Naive thymus-derived CD4-positive, alpha-beta T cell (primary cell): ENCODE results near the gene SHANK2. TPM values are rescaled to one million over a fixed set of nuclear protein-coding genes. Genes with fewer than 3 reads are reported as not detected.

Experiments
- ATAC-seq: fragments of 150-1000 bp; cut with Tn5 transposase; 2 replicates; pipeline ENCODE4 v1.10.0; 2021; ENCODE audit warnings: mild to moderate bottlenecking, moderate library complexity
- CTCF ChIA-PET: fragments of 350-600 bp; sonication (Branson Sonifier 250); formaldehyde crosslinking; loops from one replicate; lab custom pipeline; 2021; ENCODE audit warnings: antibody characterized with exemption; lab: Charles Lee
- POLR2A ChIA-PET: fragments of 350-600 bp; sonication (Branson Sonifier 250); formaldehyde crosslinking; loops from one replicate; lab custom pipeline; 2021; ENCODE audit warnings: antibody characterized with exemption, inconsistent platforms; lab: Charles Lee
- DNase-seq, 9 donors: peaks; one replicate each; pipeline versions ENCODE4 v3.0.0 to v3.0.0-alpha.2; 2020 to 2022; ENCODE audit warnings: mixed read lengths in 1 of 9
- H3K27ac ChIP-seq: one replicate; pipeline ENCODE4 v1.7.0; 2013; ENCODE audit warnings: mild to moderate bottlenecking, low read depth, low read length, moderate library complexity
- H3K27me3 ChIP-seq, 2 donors: one replicate each; pipeline ENCODE4 v1.7.0; 2013; ENCODE audit warnings: low read length in 2 of 2, mild to moderate bottlenecking in 2 of 2, moderate library complexity in 2 of 2; ENCODE audit not compliant: control insufficient read depth in 2 of 2, insufficient read depth in 2 of 2
- H3K36me3 ChIP-seq, 3 experiments: 1 replicate in 2 of 3; 2 replicates in 1 of 3; pipeline ENCODE4 v1.7.0; 2013; ENCODE audit warnings: low read length in 3 of 3, mild to moderate bottlenecking in 3 of 3, moderate library complexity in 1 of 3; ENCODE audit not compliant: insufficient read depth in 3 of 3, control insufficient read depth in 2 of 3
- H3K4me1 ChIP-seq, 2 donors: one replicate each; pipeline ENCODE4 v1.7.0; 2013; ENCODE audit warnings: low read length in 2 of 2, mild to moderate bottlenecking in 2 of 2, moderate library complexity in 1 of 2; ENCODE audit not compliant: control insufficient read depth in 2 of 2, insufficient read depth in 2 of 2
- H3K4me3 ChIP-seq: 2 replicates; pipeline ENCODE4 v1.7.0; 2013; ENCODE audit warnings: mild to moderate bottlenecking, low read length
- H3K9me3 ChIP-seq, 3 experiments: 1 replicate in 2 of 3; 2 replicates in 1 of 3; pipeline ENCODE4 v1.7.0; 2013; ENCODE audit warnings: low read length in 3 of 3; ENCODE audit not compliant: control insufficient read depth in 2 of 3
- H3K27ac Mint-ChIP-seq, 9 donors: one replicate each; pipeline ENCODE4 v1.8.0; 2020 to 2022; ENCODE audit warnings: mixed read lengths in 9 of 9, mild to moderate bottlenecking in 8 of 9, moderate library complexity in 5 of 9, inconsistent platforms in 2 of 9
- H3K27me3 Mint-ChIP-seq, 5 donors: one replicate each; pipeline ENCODE4 v1.8.0; 2021 to 2022; ENCODE audit warnings: mixed read lengths in 5 of 5, mild to moderate bottlenecking in 1 of 5
- H3K36me3 Mint-ChIP-seq, 5 donors: one replicate each; pipeline ENCODE4 v1.8.0; 2020 to 2022; ENCODE audit warnings: mixed read lengths in 5 of 5, mild to moderate bottlenecking in 3 of 5, inconsistent platforms in 1 of 5
- H3K4me1 Mint-ChIP-seq, 7 donors: one replicate each; pipeline ENCODE4 v1.8.0; 2020 to 2022; ENCODE audit warnings: mixed read lengths in 7 of 7, mild to moderate bottlenecking in 3 of 7, inconsistent platforms in 1 of 7
- H3K4me3 Mint-ChIP-seq, 10 donors: one replicate each; pipeline ENCODE4 v1.8.0; 2020 to 2022; ENCODE audit warnings: mild to moderate bottlenecking in 10 of 10, mixed read lengths in 10 of 10, moderate library complexity in 6 of 10, inconsistent platforms in 2 of 10
- H3K9me3 Mint-ChIP-seq, 11 donors: one replicate each; pipeline ENCODE4 v1.8.0; 2020 to 2022; ENCODE audit warnings: mixed read lengths in 11 of 11, mild to moderate bottlenecking in 4 of 11, inconsistent platforms in 1 of 11, moderate library complexity in 1 of 11
- intact Hi-C, 2 donors: fragments of 100-400 bp; cut with micrococcal nuclease; formaldehyde crosslinking; loops; one replicate each; pipeline ENCODE4 v1.15.1; 2023
- polyA plus RNA-seq, 2 donors: library from polyadenylated mRNA; unstranded; fragments of 300-500 nt; fragmentation: Illumina TruSeq; gene quantifications; one replicate each; pipeline ENCODE4 v1.2.3, GENCODE V29; 2021
- total RNA-seq, 6 experiments: library from RNA in 5 of 6; stranded (reverse) in 5 of 6; gene quantifications; 1 replicate in 5 of 6; 2 replicates in 1 of 6; pipeline ENCODE4 v1.2.3 and lab custom pipeline; 2021 to 2026

Gene SHANK2
- total and polyA plus RNA-seq, 7 experiments from 2014 or later, result 0.29 to 0.72 TPM; not detected in 5

DNA sequence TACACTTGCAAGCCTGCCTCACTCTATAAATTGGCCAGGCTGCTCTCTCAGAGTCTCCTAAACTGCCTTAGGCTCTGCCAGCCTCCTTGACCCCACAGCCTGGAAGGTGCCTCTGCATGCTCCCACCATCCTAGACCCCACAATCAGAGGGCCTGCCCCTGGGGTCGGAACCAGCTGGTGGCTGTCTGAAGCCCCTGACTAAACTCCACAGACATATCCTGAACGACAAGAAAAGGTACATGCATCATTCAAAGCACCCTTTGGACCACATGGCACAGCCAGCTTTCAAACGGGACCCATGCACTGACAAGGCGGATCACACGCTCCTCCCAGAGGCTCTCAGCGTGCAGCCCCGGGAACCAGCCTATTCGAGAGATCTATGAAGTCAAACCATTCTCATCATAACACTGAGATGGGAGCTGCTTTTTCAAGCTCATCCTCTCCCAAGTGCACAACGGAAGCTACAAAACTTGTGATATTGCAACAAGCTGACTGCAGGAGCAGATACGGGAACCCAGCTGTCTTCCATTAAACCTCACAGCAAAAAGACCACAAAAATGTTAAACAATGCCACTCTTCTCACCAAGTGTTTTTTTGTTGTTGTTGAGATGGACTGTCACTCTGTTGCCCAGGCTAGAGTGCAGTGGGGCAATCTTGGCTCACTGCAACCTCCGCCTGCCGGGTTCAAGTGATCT lies 8.1 kb downstream of the SHANK2 start:
- DNase-seq, result no peak
- CTCF ChIA-PET, result no interaction called here
- no peak overlapping the region for H3K4me3 ChIP-seq

DNA sequence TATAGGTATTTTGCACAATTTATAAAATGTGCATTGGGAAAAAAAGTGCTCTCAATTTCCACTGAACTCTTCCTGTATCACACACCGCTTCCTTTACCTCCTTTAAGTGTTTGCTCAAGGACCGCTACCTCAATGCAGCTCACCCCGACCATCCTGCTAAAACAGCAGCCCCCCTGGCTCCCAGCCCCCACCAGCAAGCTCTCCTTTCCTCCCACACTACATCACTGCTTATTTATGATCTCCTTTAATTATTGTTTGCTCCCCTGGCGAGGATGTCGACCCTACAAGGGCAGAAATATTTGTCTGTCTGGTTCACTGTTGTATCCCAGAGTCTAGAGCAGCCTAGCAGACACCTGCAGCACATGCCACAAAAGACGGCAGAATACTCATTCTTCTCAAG lies 10.0 kb downstream of the SHANK2 start:
- H3K27me3 Mint-ChIP-seq, result peaks cover 5 to 39% (median 15%) of the 10 kb centered on the region in 5 donors
- no peak overlapping the region for H3K4me3 ChIP-seq
- no peaks in the 10 kb centered on the region for H3K27me3 ChIP-seq
- no peaks in the 10 kb centered on the region for H3K36me3 ChIP-seq
- H3K36me3 Mint-ChIP-seq, result no peaks in the 10 kb centered on the region
- no peak overlapping the region for H3K27ac ChIP-seq
- DNase-seq (no peak), ATAC-seq (no peak)
- peaks cover 0 to 4% (median 0%) of the 10 kb centered on the region in 7 donors for H3K4me1 Mint-ChIP-seq
- POLR2A ChIA-PET, result no interaction called here
- peaks cover 0 to 3% (median 0%) of the 10 kb centered on the region in 11 donors for H3K9me3 Mint-ChIP-seq
- no peak overlapping the region for H3K27ac Mint-ChIP-seq
- no peak overlapping the region for H3K4me3 Mint-ChIP-seq
- CTCF ChIA-PET, result no interaction called here
- no peaks in the 10 kb centered on the region for H3K9me3 ChIP-seq
- H3K4me1 ChIP-seq, result no peaks in the 10 kb centered on the region
- intact Hi-C loops, result no loop called here

More for the DNA sequence above, 8.1 kb downstream of the SHANK2 start:
- Histone ChIP-seq H3K27me3 (no peaks in the 10 kb centered on the region), H3K4me1 (no peaks in the 10 kb centered on the region), H3K36me3 (no peaks in the 10 kb centered on the region), H3K9me3 (no peaks in the 10 kb centered on the region), H3K27ac (no peak overlapping the region)
- H3K36me3 Mint-ChIP-seq, result no peaks in the 10 kb centered on the region
- H3K27ac Mint-ChIP-seq, result no peak overlapping the region
- peaks cover 14 to 50% (median 17%) of the 10 kb centered on the region in 5 donors for H3K27me3 Mint-ChIP-seq
- H3K4me3 Mint-ChIP-seq, result no peak overlapping the region
- peaks cover 0 to 4% (median 0%) of the 10 kb centered on the region in 7 donors for H3K4me1 Mint-ChIP-seq
- no peak for ATAC-seq
- POLR2A ChIA-PET, result interaction anchor here (0.7 kb wide), 1 partner anchor 11 kb away, joined by 3 read pairs; no protein-coding TSS in a partner anchor
- intact Hi-C loops, result no loop called here
- H3K9me3 Mint-ChIP-seq, result peaks cover 0 to 3% (median 0%) of the 10 kb centered on the region in 11 donors

DNA sequence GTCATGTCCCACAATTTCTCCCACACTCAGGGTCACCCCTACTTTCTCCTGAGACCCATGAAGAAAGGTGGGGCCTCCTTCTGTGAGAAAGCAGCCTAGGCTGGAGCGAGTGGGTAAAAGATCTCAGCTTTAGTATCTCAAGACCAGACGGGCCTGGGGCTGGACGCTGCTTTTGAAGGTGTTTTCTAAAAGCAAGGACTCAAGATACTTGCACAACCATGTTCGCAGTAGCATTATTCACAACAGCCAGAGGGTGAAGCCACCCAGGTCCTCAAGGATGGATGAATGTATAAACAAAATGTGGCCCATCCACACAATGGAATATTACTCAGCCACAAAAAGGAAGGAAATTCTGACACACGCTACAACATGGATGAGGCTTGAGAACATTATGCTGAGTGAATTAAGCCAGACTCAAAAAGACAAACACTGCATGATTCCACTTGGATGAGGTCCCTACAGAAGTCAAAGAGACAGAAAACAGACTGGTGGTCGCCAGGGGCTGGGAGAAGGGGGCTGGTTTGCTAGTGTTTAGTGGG lies 10.6 kb downstream of the SHANK2 start:
- Histone ChIP-seq H3K4me3 (no peak overlapping the region), H3K27ac (no peak overlapping the region), H3K36me3 (no peaks in the 10 kb centered on the region), H3K4me1 (no peaks in the 10 kb centered on the region), H3K27me3 (no peaks in the 10 kb centered on the region), H3K9me3 (no peaks in the 10 kb centered on the region)
- H3K4me1 Mint-ChIP-seq, result peaks cover 0 to 4% (median 0%) of the 10 kb centered on the region in 7 donors
- no peak overlapping the region for H3K4me3 Mint-ChIP-seq
- no peak for DNase-seq
- POLR2A ChIA-PET, result no interaction called here
- intact Hi-C loops, result no loop called here
- peaks cover 5 to 33% (median 15%) of the 10 kb centered on the region in 5 donors for H3K27me3 Mint-ChIP-seq
- peaks cover 0 to 2% (median 0%) of the 10 kb centered on the region in 11 donors for H3K9me3 Mint-ChIP-seq
- no peak overlapping the region for H3K27ac Mint-ChIP-seq
- no peak for ATAC-seq
- H3K36me3 Mint-ChIP-seq, result no peaks in the 10 kb centered on the region
- CTCF ChIA-PET, result no interaction called here

DNA sequence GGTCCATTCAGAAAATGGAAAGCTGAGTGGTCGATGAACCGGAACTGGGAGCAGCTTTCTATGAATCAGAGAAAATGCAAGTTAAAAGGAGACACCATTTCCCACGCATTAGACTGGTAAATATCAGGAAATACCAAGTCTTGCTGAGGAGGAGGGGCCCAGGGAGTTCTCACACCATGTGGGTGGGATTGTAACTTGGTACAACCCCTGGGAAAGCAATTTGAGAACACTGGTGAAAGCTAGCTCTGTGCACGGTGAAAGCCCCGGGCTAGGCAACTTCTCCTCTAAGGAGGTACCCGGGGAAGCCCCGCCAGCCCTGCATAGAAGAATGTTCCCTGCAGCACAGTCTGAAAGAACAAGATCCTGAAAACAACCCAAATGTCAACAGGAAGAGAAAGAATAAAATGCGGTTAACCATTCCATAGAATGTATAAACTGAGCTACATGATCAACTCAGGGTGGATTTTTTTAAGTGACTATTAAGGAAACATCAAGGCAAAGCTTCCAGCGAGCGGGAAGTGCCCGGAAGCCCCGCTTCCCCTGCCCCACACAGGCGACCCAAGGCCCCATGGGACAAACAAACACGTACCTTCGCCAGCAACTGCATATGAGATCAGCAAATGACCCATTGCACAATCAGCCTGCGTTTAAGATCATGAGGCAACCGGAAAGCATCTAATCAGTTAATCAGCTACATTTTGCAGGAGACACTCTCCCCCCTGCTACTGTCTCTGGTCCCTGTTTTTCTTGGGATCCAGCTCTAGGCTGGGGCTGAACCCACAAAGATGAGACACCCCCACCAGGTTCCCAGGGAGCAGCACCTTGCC lies 11.3 kb downstream of the SHANK2 start:
- ChIA-PET POLR2A (no interaction called here), CTCF (no interaction called here)
- H3K36me3 Mint-ChIP-seq, result no peaks in the 10 kb centered on the region

DNA sequence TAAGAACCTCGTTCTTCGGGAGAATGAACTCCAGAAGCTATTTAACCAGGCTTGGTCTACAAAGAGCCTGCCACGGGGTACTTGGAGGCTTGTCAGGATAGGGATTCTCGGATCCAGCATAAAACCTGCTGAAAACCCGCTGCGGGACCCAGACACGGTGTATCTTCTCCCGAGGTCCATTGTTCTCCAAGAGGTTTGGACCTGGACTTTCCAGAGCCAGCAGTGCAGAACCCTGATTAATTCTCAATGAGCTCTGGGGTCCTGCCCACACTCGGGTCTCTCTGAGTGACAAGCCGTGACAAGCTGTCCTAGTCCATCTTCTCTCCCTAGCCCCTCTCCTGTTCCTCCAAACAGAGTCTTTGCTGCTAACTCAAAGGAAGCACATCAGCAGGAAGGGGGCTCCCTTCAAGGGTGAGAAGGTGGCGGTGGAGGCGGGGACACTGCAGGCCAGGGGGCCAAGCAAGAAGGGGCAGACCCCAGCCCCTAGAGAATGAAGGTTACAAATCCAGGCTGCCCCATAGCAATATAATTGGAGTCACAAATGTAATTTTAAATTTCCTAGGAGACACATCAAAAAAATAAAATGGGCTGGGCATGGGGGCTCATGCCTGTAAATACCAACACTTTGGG lies 12.2 kb downstream of the SHANK2 start:
- Histone ChIP-seq H3K4me3 (no peak overlapping the region), H3K27ac (no peak overlapping the region), H3K36me3 (no peaks in the 10 kb centered on the region), H3K9me3 (no peaks in the 10 kb centered on the region), H3K27me3 (no peaks in the 10 kb centered on the region), H3K4me1 (no peaks in the 10 kb centered on the region)
- Mint-ChIP-seq H3K27ac (no peak overlapping the region), H3K9me3 (peaks cover 0 to 2% (median 0%) of the 10 kb centered on the region in 11 donors), H3K4me3 (no peak overlapping the region), H3K36me3 (no peaks in the 10 kb centered on the region), H3K27me3 (peaks cover 5 to 37% (median 15%) of the 10 kb centered on the region in 5 donors), H3K4me1 (peaks cover 0 to 4% (median 0%) of the 10 kb centered on the region in 7 donors)
- intact Hi-C loops, result no loop called here
- ChIA-PET POLR2A (no interaction called here), CTCF (no interaction called here)
- no peak for ATAC-seq
- DNase-seq, result no peak

More for the DNA sequence above, 11.3 kb downstream of the SHANK2 start:
- H3K9me3 Mint-ChIP-seq, result peaks cover 0 to 2% (median 0%) of the 10 kb centered on the region in 11 donors
- Histone ChIP-seq H3K27me3 (no peaks in the 10 kb centered on the region), H3K4me1 (no peaks in the 10 kb centered on the region), H3K9me3 (no peaks in the 10 kb centered on the region), H3K36me3 (no peaks in the 10 kb centered on the region), H3K27ac (no peak overlapping the region), H3K4me3 (no peak overlapping the region)
- DNase-seq, result no peak
- ATAC-seq, result no peak
- no peak overlapping the region for H3K27ac Mint-ChIP-seq
- intact Hi-C loops, result no loop called here
- H3K27me3 Mint-ChIP-seq, result peaks cover 5 to 36% (median 15%) of the 10 kb centered on the region in 5 donors
- peaks cover 0 to 4% (median 0%) of the 10 kb centered on the region in 7 donors for H3K4me1 Mint-ChIP-seq
- no peak overlapping the region for H3K4me3 Mint-ChIP-seq

DNA sequence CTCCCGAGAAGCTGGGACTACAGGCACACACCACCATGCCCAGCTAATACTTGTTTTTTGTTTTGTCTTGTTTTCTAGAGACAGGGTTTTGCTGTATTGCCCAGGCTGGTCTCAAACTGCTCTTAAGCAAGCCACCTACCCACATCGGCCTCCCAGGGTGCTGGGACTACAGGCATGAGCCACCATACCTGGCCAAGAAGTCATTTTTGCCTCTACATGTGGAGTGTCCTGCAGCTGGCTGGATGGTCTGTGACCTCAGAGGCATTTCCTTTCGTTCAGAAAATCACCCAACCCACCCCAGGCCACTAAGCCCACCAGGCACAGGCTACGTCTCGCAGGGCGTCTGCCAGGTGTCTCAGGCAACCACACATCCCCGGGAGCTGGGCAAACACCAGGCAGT lies 12.8 kb downstream of the SHANK2 start:
- Mint-ChIP-seq H3K36me3 (no peaks in the 10 kb centered on the region), H3K9me3 (peaks cover 0 to 2% (median 0%) of the 10 kb centered on the region in 11 donors), H3K4me3 (no peak overlapping the region), H3K4me1 (peaks cover 0 to 4% (median 0%) of the 10 kb centered on the region in 7 donors), H3K27ac (no peak overlapping the region), H3K27me3 (peaks cover 5 to 36% (median 15%) of the 10 kb centered on the region in 5 donors)
- no peaks in the 10 kb centered on the region for H3K9me3 ChIP-seq
- no peak overlapping the region for H3K4me3 ChIP-seq
- H3K36me3 ChIP-seq, result no peaks in the 10 kb centered on the region
- intact Hi-C loops, result no loop called here
- no peak overlapping the region for H3K27ac ChIP-seq
- DNase-seq (no peak), ATAC-seq (no peak)
- no peaks in the 10 kb centered on the region for H3K4me1 ChIP-seq
- POLR2A ChIA-PET, result no interaction called here
- CTCF ChIA-PET, result no interaction called here
- H3K27me3 ChIP-seq, result no peaks in the 10 kb centered on the region
